WTC11 (cell line): Measurements from ENCODE around the gene VAT1.

Source experiments
- MAX ChIP-seq: sonication (generic); formaldehyde crosslinking; IDR thresholded peaks from 2 replicates; pipeline ENCODE4 v1.8.0; 2022; ENCODE audit warnings: mild to moderate bottlenecking, missing genetic modification reagents
- TF ChIP-seq, protein P1 (sequence below): fragments of 200-600 bp; IDR thresholded peaks from 2 replicates; pipeline ENCODE4 v1.8.0; 2022; ENCODE audit warnings: antibody characterized with exemption

- no peak for TF ChIP-seq MAX
- TF ChIP-seq, protein P1, sequence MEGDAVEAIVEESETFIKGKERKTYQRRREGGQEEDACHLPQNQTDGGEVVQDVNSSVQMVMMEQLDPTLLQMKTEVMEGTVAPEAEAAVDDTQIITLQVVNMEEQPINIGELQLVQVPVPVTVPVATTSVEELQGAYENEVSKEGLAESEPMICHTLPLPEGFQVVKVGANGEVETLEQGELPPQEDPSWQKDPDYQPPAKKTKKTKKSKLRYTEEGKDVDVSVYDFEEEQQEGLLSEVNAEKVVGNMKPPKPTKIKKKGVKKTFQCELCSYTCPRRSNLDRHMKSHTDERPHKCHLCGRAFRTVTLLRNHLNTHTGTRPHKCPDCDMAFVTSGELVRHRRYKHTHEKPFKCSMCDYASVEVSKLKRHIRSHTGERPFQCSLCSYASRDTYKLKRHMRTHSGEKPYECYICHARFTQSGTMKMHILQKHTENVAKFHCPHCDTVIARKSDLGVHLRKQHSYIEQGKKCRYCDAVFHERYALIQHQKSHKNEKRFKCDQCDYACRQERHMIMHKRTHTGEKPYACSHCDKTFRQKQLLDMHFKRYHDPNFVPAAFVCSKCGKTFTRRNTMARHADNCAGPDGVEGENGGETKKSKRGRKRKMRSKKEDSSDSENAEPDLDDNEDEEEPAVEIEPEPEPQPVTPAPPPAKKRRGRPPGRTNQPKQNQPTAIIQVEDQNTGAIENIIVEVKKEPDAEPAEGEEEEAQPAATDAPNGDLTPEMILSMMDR: no peak
Observed at GRCh38 chr17:43018932-43019331, 3.3 kb downstream of the VAT1 start.
